OCI-LY1 (cell line): ENCODE data around the gene ATP11A.

ENCODE experiments used
- H2AFZ ChIP-seq: fragments of 200-600 bp; sonication (generic), shearing (Covaris generic); 2 replicates; pipeline ENCODE4 v1.6.0; 2014; ENCODE audit warnings: antibody characterized with exemption, mild to moderate bottlenecking, low read length
- H3F3A ChIP-seq: fragments of 200-600 bp; sonication (generic), shearing (Covaris generic); 2 replicates; pipeline ENCODE4 v1.6.0; 2014; ENCODE audit warnings: mild to moderate bottlenecking, antibody characterized with exemption, low read length, moderate library complexity; ENCODE audit not compliant: insufficient read depth
- H3K27ac ChIP-seq: fragments of 200-600 bp; sonication (generic); 2 replicates; pipeline ENCODE4 v1.5.1; 2014; ENCODE audit warnings: low read length, mixed run types, mild to moderate bottlenecking, low read depth; ENCODE audit not compliant: poor library complexity, severe bottlenecking
- H3K27me3 ChIP-seq: fragments of 200-600 bp; sonication (generic); 2 replicates; pipeline ENCODE4 v1.6.0; 2014; ENCODE audit warnings: antibody characterized with exemption, mild to moderate bottlenecking, low read length, moderate library complexity; ENCODE audit not compliant: insufficient read depth
- H3K36me3 ChIP-seq: fragments of 200-600 bp; sonication (generic); 2 replicates; pipeline ENCODE4 v1.6.1; 2014; ENCODE audit warnings: mild to moderate bottlenecking, antibody characterized with exemption, low read length, moderate library complexity, mixed read lengths; ENCODE audit not compliant: insufficient read depth
- H3K4me1 ChIP-seq: fragments of 200-600 bp; sonication (generic); 2 replicates; pipeline ENCODE4 v1.5.1; 2014; ENCODE audit warnings: mild to moderate bottlenecking, low read length, moderate library complexity; ENCODE audit not compliant: insufficient read depth, severe bottlenecking
- H3K4me2 ChIP-seq: fragments of 200-600 bp; sonication (generic), shearing (Covaris generic); 2 replicates; pipeline ENCODE4 v1.6.1; 2014; ENCODE audit warnings: low read length
- H3K4me3 ChIP-seq: fragments of 200-600 bp; sonication (generic); 2 replicates; pipeline ENCODE4 v1.5.1; 2014; ENCODE audit warnings: low read length, low read depth, mild to moderate bottlenecking, mixed read lengths; ENCODE audit not compliant: poor library complexity, severe bottlenecking
- H3K79me2 ChIP-seq: fragments of 200-600 bp; shearing (Covaris generic); 2 replicates; pipeline ENCODE4 v1.6.1; 2016; ENCODE audit warnings: mixed run types, low read length, mixed read lengths; ENCODE audit not compliant: insufficient read depth
- H3K9ac ChIP-seq: fragments of 200-600 bp; sonication (generic), shearing (Covaris generic); 2 replicates; pipeline ENCODE4 v1.6.1; 2014; ENCODE audit warnings: mild to moderate bottlenecking, low read length, mixed read lengths
- H3K9me2 ChIP-seq: fragments of 200-600 bp; sonication (generic), shearing (Covaris generic); 2 replicates; pipeline ENCODE4 v1.6.1; 2014; ENCODE audit warnings: low read depth, mild to moderate bottlenecking, low read length, mixed read lengths
- H3K9me3 ChIP-seq: fragments of 200-600 bp; shearing (Covaris generic); 2 replicates; pipeline ENCODE4 v1.6.1; 2014; ENCODE audit warnings: low read length, mixed read lengths
- H4K20me1 ChIP-seq: fragments of 200-600 bp; sonication (generic), shearing (Covaris generic); 2 replicates; pipeline ENCODE4 v1.6.0; 2016; ENCODE audit warnings: mild to moderate bottlenecking, low read length; ENCODE audit not compliant: insufficient read depth
- CTCF ChIP-seq: fragments of 200-600 bp; sonication (generic), shearing (Covaris generic); IDR thresholded peaks from 2 replicates; pipeline ENCODE4 v1.5.1; 2017; ENCODE audit warnings: mild to moderate bottlenecking, antibody characterized with exemption, low read length, moderate library complexity, mixed read lengths
- EZH2 ChIP-seq: fragments of 200-600 bp; sonication (generic), shearing (Covaris generic); IDR thresholded peaks from 2 replicates; pipeline ENCODE4 v1.8.0; 2017; ENCODE audit warnings: borderline replicate concordance, mixed run types, mild to moderate bottlenecking, antibody characterized with exemption, low read length, moderate library complexity, mixed read lengths

The ATP11A gene

GRCh38 chr13:112790735-112791641 lies 101.2 kb downstream of the ATP11A start:
- no peak overlapping the region for H3K27ac ChIP-seq
- H3K4me1 ChIP-seq = no peaks in the 10 kb centered on the region
- no peaks in the 10 kb centered on the region for H3F3A ChIP-seq
- H3K4me3 ChIP-seq = no peak overlapping the region
- H3K36me3 ChIP-seq = no peaks in the 10 kb centered on the region; the same call in 1 of the 2 replicates
- H2AFZ ChIP-seq = no peak overlapping the region
- H3K79me2 ChIP-seq = no peaks in the 10 kb centered on the region
- TF ChIP-seq CTCF (no peak), EZH2 (no peak)
- H3K4me2 ChIP-seq = no peak overlapping the region
- no peaks in the 10 kb centered on the region; the same call in 1 of the 2 replicates for H3K27me3 ChIP-seq
- no peaks in the 10 kb centered on the region for H3K9me3 ChIP-seq
- no peak overlapping the region for H3K9ac ChIP-seq
- no peaks in the 10 kb centered on the region for H3K9me2 ChIP-seq
- H4K20me1 ChIP-seq = no peaks in the 10 kb centered on the region

- H3K4me1 ChIP-seq = no peaks in the 10 kb centered on the region
- H2AFZ ChIP-seq = no peak overlapping the region
- no peaks in the 10 kb centered on the region; the same call in 1 of the 2 replicates for H3K36me3 ChIP-seq
- TF ChIP-seq EZH2 = no peak
- TF ChIP-seq CTCF = no peak
- no peak overlapping the region for H3K4me3 ChIP-seq
- no peaks in the 10 kb centered on the region for H4K20me1 ChIP-seq
- H3K9ac ChIP-seq = no peak overlapping the region
- H3K9me3 ChIP-seq = no peaks in the 10 kb centered on the region
- no peak overlapping the region for H3K27ac ChIP-seq
- H3K4me2 ChIP-seq = no peak overlapping the region
- H3K79me2 ChIP-seq = no peaks in the 10 kb centered on the region
- H3K27me3 ChIP-seq = no peaks in the 10 kb centered on the region; the same call in 1 of the 2 replicates
- no peaks in the 10 kb centered on the region for H3F3A ChIP-seq
- no peaks in the 10 kb centered on the region for H3K9me2 ChIP-seq
Measured at GRCh38 chr13:112791663-112792440, 102.0 kb downstream of the ATP11A start.

GRCh38 chr13:112792511-112792910 lies 102.7 kb downstream of the ATP11A start:
- no peaks in the 10 kb centered on the region for H3K79me2 ChIP-seq
- no peak overlapping the region for H3K9ac ChIP-seq
- H3K4me2 ChIP-seq = no peak overlapping the region
- no peaks in the 10 kb centered on the region for H3K4me1 ChIP-seq
- H3F3A ChIP-seq = no peaks in the 10 kb centered on the region
- H3K36me3 ChIP-seq = no peaks in the 10 kb centered on the region; the same call in 1 of the 2 replicates
- no peak overlapping the region for H3K4me3 ChIP-seq
- H3K27me3 ChIP-seq = no peaks in the 10 kb centered on the region; the same call in 1 of the 2 replicates
- no peaks in the 10 kb centered on the region for H3K9me2 ChIP-seq
- H4K20me1 ChIP-seq = no peaks in the 10 kb centered on the region
- no peaks in the 10 kb centered on the region for H3K9me3 ChIP-seq
- TF ChIP-seq EZH2 = no peak
- no peak for TF ChIP-seq CTCF
- no peak overlapping the region for H2AFZ ChIP-seq
- no peak overlapping the region for H3K27ac ChIP-seq
